ENCODE results near the gene TPBGL. TPM values are rescaled to one million over a fixed set of nuclear protein-coding genes. Genes with fewer than 3 reads are reported as not detected.

Gene TPBGL
- total RNA-seq, 1 donor from 2014 or later = 0.07 TPM

GRCh38 chr11:75265851-75266531, 25.4 kb downstream of the TPBGL start:
- Mint-ChIP-seq H3K9me3 (no peaks in the 10 kb centered on the region), H3K27ac (no peak overlapping the region), H3K4me1 (no peaks in the 10 kb centered on the region), H3K36me3 (no peaks in the 10 kb centered on the region), H3K4me3 (no peak overlapping the region), H3K27me3 (ENCODE audit: low read depth) (no peaks in the 10 kb centered on the region)
- DNase-seq (ENCODE audit: low spot score in 2 of 2, unreplicated experiment in 2 of 2) = no peak
- no peak for TF ChIP-seq CTCF (IDR thresholded peaks at IDR 0.05; ENCODE audit: unreplicated experiment)

- no peaks in the 10 kb centered on the region for H3K4me1 Mint-ChIP-seq
- no peak for DNase-seq (ENCODE audit: low spot score in 2 of 2, unreplicated experiment in 2 of 2)
- TF ChIP-seq CTCF (IDR thresholded peaks at IDR 0.05; ENCODE audit: unreplicated experiment) = no peak
These were observed 26.8 kb downstream of the TPBGL start for GRCh38 chr11:75267171-75267970.

GRCh38 chr11:75268626-75269366, 28.2 kb downstream of the TPBGL start:
- DNase-seq (ENCODE audit: low spot score in 2 of 2, unreplicated experiment in 2 of 2) = no peak
- H3K9me3 Mint-ChIP-seq = no peaks in the 10 kb centered on the region
- no peak overlapping the region for H3K27ac Mint-ChIP-seq
- no peaks in the 10 kb centered on the region for H3K27me3 Mint-ChIP-seq (ENCODE audit: low read depth)
- H3K4me1 Mint-ChIP-seq = no peaks in the 10 kb centered on the region
- H3K4me3 Mint-ChIP-seq = no peak overlapping the region
- no peaks in the 10 kb centered on the region for H3K36me3 Mint-ChIP-seq
- no peak for TF ChIP-seq CTCF (IDR thresholded peaks at IDR 0.05; ENCODE audit: unreplicated experiment)

More at GRCh38 chr11:75267171-75267970, 26.8 kb downstream of the TPBGL start:
- Mint-ChIP-seq H3K36me3 (no peaks in the 10 kb centered on the region), H3K4me3 (no peak overlapping the region), H3K9me3 (no peaks in the 10 kb centered on the region), H3K27me3 (ENCODE audit: low read depth) (no peaks in the 10 kb centered on the region), H3K27ac (no peak overlapping the region)

GRCh38 chr11:75269367-75269660, 28.7 kb downstream of the TPBGL start:
- Mint-ChIP-seq H3K36me3 (no peaks in the 10 kb centered on the region), H3K27me3 (ENCODE audit: low read depth) (no peaks in the 10 kb centered on the region), H3K9me3 (no peaks in the 10 kb centered on the region), H3K4me1 (no peaks in the 10 kb centered on the region), H3K27ac (no peak overlapping the region), H3K4me3 (no peak overlapping the region)
- no peak for TF ChIP-seq CTCF (IDR thresholded peaks at IDR 0.05; ENCODE audit: unreplicated experiment)
- no peak for DNase-seq (ENCODE audit: low spot score in 2 of 2, unreplicated experiment in 2 of 2)

GRCh38 chr11:75269896-75270295, 29.3 kb downstream of the TPBGL start:
- TF ChIP-seq CTCF (IDR thresholded peaks at IDR 0.05; ENCODE audit: unreplicated experiment) = no peak
- H3K4me3 Mint-ChIP-seq = no peak overlapping the region
- H3K4me1 Mint-ChIP-seq = no peaks in the 10 kb centered on the region
- H3K27me3 Mint-ChIP-seq (ENCODE audit: low read depth) = no peaks in the 10 kb centered on the region
- no peak overlapping the region for H3K27ac Mint-ChIP-seq
- H3K36me3 Mint-ChIP-seq = no peaks in the 10 kb centered on the region
- no peak for DNase-seq (ENCODE audit: low spot score in 2 of 2, unreplicated experiment in 2 of 2)
- no peaks in the 10 kb centered on the region for H3K9me3 Mint-ChIP-seq

Measured in mesothelial cell of epicardium (in vitro differentiated cells).